ENCODE measurements around the gene GUCY2F.

The GUCY2F gene

DNA sequence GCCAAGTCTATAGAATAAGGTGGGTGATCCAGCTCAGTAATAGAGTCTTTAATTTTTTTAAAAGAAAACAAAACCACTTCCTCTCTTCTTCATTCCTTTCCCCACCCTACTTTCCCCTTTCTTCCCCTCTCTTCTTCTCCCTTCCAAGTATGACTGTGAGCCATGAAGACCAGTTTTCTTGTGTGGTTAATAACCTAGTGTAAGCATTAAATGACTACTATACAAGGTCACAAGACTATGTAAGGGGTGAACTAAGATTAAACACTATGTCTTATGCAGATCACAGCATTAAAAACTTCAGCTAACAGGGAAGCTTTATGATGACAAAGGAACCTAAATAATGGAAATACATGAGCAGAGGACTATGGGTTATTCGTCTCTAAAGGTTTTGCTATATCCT, 135.4 kb downstream of the GUCY2F start:
- no peaks in the 10 kb centered on the region for H3K79me2 ChIP-seq (ENCODE audit: control insufficient read depth, low read length)
- no peaks in the 10 kb centered on the region for H3K9me2 ChIP-seq (replicated peaks; ENCODE audit: control insufficient read depth, low read length)
- no peaks in the 10 kb centered on the region for H3F3A ChIP-seq (ENCODE audit: control insufficient read depth, insufficient read depth)
- no peaks in the 10 kb centered on the region for H3K4me1 ChIP-seq (ENCODE audit: control insufficient read depth, low read length)
- H3K9me3 ChIP-seq (ENCODE audit: control insufficient read depth, insufficient read depth, low read length): no peaks in the 10 kb centered on the region
- H3K27me3 ChIP-seq (ENCODE audit: control insufficient read depth, low read length): no peaks in the 10 kb centered on the region
- no peak overlapping the region for H3K27ac ChIP-seq (ENCODE audit: low read depth, low read length)
- H3K4me2 ChIP-seq (ENCODE audit: low read length): no peak overlapping the region
- TF ChIP-seq CTCF (IDR thresholded peaks at IDR 0.05; ENCODE audit: low read depth, low read length, poor library complexity, severe bottlenecking) (no peak), EZH2phosphoT487 (IDR thresholded peaks at IDR 0.05; ENCODE audit: borderline replicate concordance, low read length) (no peak)
- no peak overlapping the region for H3K4me3 ChIP-seq (ENCODE audit: low read length)
- H4K20me1 ChIP-seq (ENCODE audit: control insufficient read depth, insufficient read depth, low read depth, low read length): no peaks in the 10 kb centered on the region
- H3K36me3 ChIP-seq (ENCODE audit: control insufficient read depth, low read length): no peaks in the 10 kb centered on the region

GRCh38 chrX:109345856-109346255, 136.0 kb downstream of the GUCY2F start:
- no peak for TF ChIP-seq CTCF (IDR thresholded peaks at IDR 0.05; ENCODE audit: low read depth, low read length, poor library complexity, severe bottlenecking)
- TF ChIP-seq EZH2phosphoT487 (IDR thresholded peaks at IDR 0.05; ENCODE audit: borderline replicate concordance, low read length): no peak
- Histone ChIP-seq H3K36me3 (ENCODE audit: control insufficient read depth, low read length) (no peaks in the 10 kb centered on the region), H3K4me1 (ENCODE audit: control insufficient read depth, low read length) (no peaks in the 10 kb centered on the region), H3F3A (ENCODE audit: control insufficient read depth, insufficient read depth) (no peaks in the 10 kb centered on the region), H3K4me3 (ENCODE audit: low read length) (no peak overlapping the region), H3K4me2 (ENCODE audit: low read length) (no peak overlapping the region), H3K27me3 (ENCODE audit: control insufficient read depth, low read length) (no peaks in the 10 kb centered on the region), H4K20me1 (ENCODE audit: control insufficient read depth, insufficient read depth, low read depth, low read length) (no peaks in the 10 kb centered on the region), H3K9me2 (replicated peaks; ENCODE audit: control insufficient read depth, low read length) (no peaks in the 10 kb centered on the region), H3K9me3 (ENCODE audit: control insufficient read depth, insufficient read depth, low read length) (no peaks in the 10 kb centered on the region), H3K27ac (ENCODE audit: low read depth, low read length) (no peak overlapping the region), H3K79me2 (ENCODE audit: control insufficient read depth, low read length) (no peaks in the 10 kb centered on the region)

DNA sequence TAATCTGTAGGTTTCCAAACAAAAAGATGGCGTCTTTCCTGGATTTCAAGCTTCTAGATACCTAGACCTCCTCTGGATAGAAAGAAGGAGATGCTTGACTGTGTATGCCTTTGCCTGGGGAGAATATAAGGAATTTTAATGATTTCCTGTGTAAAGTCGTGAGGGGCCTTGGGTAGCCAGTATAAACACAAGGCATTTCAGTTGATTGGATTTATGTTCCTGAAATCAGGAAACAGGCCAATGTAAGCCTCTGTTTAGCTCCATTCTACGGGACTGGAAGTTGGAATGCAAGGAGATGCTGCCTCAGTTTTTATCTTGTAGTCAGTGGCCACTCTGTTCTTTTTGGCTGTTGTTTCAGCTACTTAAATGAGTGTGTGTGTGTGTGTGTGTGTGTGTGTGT, 137.2 kb downstream of the GUCY2F start:
- Histone ChIP-seq H3K27me3 (ENCODE audit: control insufficient read depth, low read length) (no peaks in the 10 kb centered on the region), H3K9me3 (ENCODE audit: control insufficient read depth, insufficient read depth, low read length) (no peaks in the 10 kb centered on the region), H3K36me3 (ENCODE audit: control insufficient read depth, low read length) (no peaks in the 10 kb centered on the region), H3F3A (ENCODE audit: control insufficient read depth, insufficient read depth) (no peaks in the 10 kb centered on the region), H4K20me1 (ENCODE audit: control insufficient read depth, insufficient read depth, low read depth, low read length) (no peaks in the 10 kb centered on the region), H3K27ac (ENCODE audit: low read depth, low read length) (no peak overlapping the region), H3K79me2 (ENCODE audit: control insufficient read depth, low read length) (no peaks in the 10 kb centered on the region), H3K9me2 (replicated peaks; ENCODE audit: control insufficient read depth, low read length) (no peaks in the 10 kb centered on the region), H3K4me1 (ENCODE audit: control insufficient read depth, low read length) (no peaks in the 10 kb centered on the region), H3K4me2 (ENCODE audit: low read length) (no peak overlapping the region), H3K4me3 (ENCODE audit: low read length) (no peak overlapping the region)
- TF ChIP-seq EZH2phosphoT487 (IDR thresholded peaks at IDR 0.05; ENCODE audit: borderline replicate concordance, low read length) (no peak), CTCF (IDR thresholded peaks at IDR 0.05; ENCODE audit: low read depth, low read length, poor library complexity, severe bottlenecking) (no peak)

DNA sequence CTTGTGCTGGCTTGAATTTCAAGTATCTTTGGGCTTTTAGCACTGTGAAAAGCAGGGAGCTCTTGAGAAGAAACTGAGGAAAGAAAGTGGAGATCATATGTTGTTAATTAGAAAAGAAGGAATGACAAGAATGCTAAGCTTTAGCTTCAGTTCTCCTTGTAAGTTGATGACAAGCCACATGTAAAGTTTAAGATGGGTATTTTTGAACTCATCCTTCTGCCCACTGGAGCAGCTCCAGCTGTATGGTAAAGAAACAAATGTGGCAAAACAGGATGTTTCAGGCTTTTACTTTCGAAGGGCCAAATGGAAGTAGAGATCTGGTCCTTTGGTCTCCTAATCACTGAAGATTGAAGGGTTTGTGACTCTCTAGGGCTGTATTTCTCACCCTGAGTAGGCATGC, 137.8 kb downstream of the GUCY2F start:
- H4K20me1 ChIP-seq (ENCODE audit: control insufficient read depth, insufficient read depth, low read depth, low read length): no peaks in the 10 kb centered on the region
- no peaks in the 10 kb centered on the region for H3K27me3 ChIP-seq (ENCODE audit: control insufficient read depth, low read length)
- H3F3A ChIP-seq (ENCODE audit: control insufficient read depth, insufficient read depth): no peaks in the 10 kb centered on the region
- H3K36me3 ChIP-seq (ENCODE audit: control insufficient read depth, low read length): no peaks in the 10 kb centered on the region
- TF ChIP-seq CTCF (IDR thresholded peaks at IDR 0.05; ENCODE audit: low read depth, low read length, poor library complexity, severe bottlenecking): no peak
- no peak for TF ChIP-seq EZH2phosphoT487 (IDR thresholded peaks at IDR 0.05; ENCODE audit: borderline replicate concordance, low read length)
- no peak overlapping the region for H3K4me3 ChIP-seq (ENCODE audit: low read length)
- H3K4me1 ChIP-seq (ENCODE audit: control insufficient read depth, low read length): no peaks in the 10 kb centered on the region
- no peaks in the 10 kb centered on the region for H3K9me2 ChIP-seq (replicated peaks; ENCODE audit: control insufficient read depth, low read length)
- H3K4me2 ChIP-seq (ENCODE audit: low read length): no peak overlapping the region
- no peaks in the 10 kb centered on the region for H3K9me3 ChIP-seq (ENCODE audit: control insufficient read depth, insufficient read depth, low read length)
- no peak overlapping the region for H3K27ac ChIP-seq (ENCODE audit: low read depth, low read length)
- no peaks in the 10 kb centered on the region for H3K79me2 ChIP-seq (ENCODE audit: control insufficient read depth, low read length)

All from DOHH2 (cell line).